GM21367 (cell line): ENCODE measurements around the gene CTIF.

ENCODE experiments used
- ATAC-seq: cut with Tn5 transposase; IDR thresholded peaks from one replicate; pipeline ENCODE4 v1.9.1; 2021; ENCODE audit not compliant: unreplicated experiment

Gene CTIF

GRCh38 chr18:48781988-48782363 is 243.1 kb downstream of the CTIF start:
- ATAC-seq, result no peak

GRCh38 chr18:48782381-48782861 is 243.6 kb downstream of the CTIF start:
- no peak for ATAC-seq

- ATAC-seq, result no peak
These were observed 245.0 kb downstream of the CTIF start for GRCh38 chr18:48783616-48784520.

GRCh38 chr18:48784656-48785055 is 245.8 kb downstream of the CTIF start:
- ATAC-seq, result peak; percentile 26

GRCh38 chr18:48785091-48785614 is 246.3 kb downstream of the CTIF start:
- peak; percentile 74 for ATAC-seq

DNA sequence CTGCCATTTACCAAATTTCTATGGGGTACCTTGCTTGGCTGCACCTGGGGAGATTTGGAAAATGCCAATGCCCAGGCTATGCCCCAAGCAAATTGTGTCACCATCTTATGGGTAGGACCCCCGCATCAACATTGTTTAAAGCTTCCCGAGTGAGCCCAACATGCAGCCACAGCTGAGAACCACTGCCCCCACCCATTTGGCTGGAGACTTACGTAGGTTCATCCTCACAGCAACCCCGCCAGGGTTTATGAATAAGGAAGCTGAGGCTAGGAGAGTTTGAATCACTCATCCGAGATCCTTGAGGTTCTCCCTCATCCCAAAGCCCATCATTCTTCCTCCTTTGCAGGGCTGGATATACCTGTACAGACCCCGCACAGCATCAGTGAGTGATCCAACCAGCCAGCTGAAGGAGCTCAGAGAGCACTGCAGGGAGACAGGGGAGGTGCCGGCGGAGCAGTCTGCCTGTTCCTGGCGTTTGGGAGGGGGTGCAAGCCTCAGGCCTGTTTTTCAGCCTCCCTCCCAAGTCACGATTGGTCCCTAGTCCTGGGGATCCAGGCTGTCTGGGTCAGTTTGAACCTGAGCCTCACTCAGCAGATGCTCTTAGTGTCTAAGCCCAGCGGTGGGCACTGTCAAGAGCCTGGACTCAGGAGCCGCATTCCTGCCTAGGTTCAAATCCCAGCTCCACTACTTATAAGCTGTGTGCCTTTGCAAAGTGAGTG is 247.1 kb downstream of the CTIF start:
- ATAC-seq, result no peak

GRCh38 chr18:48786455-48787202 is 247.8 kb downstream of the CTIF start:
- ATAC-seq, result no peak

GRCh38 chr18:48787203-48788151 is 248.6 kb downstream of the CTIF start:
- no peak for ATAC-seq

DNA sequence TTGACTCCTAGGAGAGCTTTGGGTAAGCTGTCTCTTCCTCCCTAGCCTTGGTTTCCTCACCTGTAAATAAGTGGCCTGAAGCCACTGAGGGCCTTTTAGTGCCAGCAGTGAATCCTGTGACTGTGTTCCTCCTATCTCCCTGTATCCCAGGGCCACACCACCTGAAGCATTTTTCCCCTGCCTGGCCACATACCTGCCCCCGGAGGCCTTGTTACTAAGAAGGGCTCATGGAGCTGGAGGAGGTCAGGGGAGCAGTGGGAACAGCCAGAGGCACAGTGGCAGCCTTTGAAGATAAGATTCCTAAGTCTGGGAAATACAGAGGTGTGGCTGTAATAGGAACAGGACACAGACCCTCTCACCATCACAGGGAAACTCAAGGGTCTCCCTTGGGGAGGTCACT is 249.5 kb downstream of the CTIF start:
- no peak for ATAC-seq

DNA sequence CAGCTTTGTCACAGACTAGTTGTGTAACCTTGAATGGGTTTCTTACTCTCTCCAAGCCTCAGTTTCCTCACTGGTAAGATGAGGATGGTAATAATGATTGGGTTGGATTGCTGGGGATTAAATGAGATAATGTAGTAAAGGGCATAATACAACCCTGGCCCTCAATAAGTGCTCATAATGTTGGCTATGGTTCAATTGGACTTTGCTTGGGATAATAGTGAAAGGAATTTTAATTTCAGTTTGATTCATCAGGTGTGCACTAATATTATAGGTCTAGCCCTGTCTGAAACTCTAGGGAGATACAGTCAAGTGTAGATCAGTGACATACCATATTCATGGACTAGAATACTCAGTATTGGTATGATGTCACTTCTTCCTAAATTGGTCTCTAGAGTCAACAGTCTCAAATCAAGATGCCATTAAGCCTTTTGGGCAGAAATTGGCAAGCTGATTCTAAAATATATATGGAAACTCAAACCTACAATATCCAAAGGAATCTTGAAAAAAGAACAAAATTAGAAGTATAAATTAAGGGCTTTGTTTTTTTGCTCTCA is 250.5 kb downstream of the CTIF start:
- no peak for ATAC-seq

DNA sequence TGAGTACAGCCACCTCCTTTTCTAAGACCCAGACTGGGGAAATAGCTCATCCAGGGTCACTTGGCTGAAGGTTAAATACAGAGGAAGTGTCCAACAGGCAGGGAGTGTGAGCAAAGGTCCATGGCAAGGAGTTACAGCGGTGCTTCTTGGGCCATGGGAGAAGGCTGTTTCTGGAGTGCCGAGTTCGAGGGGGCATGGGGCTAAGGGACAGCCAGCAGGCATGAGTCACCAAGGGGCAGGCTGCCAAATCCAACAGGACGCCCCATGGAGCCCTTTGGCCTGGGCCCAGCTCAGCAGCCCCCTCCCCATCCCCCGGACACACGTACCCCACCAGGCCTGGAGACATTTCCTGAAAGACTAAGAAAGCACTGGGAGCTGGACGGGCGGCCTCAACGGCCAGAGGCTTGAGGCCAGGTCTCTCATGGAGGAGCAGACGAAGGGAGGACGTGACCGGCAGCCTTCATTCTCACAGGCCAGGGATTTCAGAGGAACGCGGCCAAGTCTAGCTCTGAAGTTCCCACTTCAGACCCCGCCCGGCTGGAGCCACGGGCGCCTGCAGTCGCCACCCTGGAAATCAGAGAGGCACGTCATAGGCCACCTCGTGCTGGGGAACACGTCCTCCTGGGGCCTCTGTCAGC is 251.5 kb downstream of the CTIF start:
- ATAC-seq, result no peak

GRCh38 chr18:48790869-48791635 is 252.2 kb downstream of the CTIF start:
- no peak for ATAC-seq

DNA sequence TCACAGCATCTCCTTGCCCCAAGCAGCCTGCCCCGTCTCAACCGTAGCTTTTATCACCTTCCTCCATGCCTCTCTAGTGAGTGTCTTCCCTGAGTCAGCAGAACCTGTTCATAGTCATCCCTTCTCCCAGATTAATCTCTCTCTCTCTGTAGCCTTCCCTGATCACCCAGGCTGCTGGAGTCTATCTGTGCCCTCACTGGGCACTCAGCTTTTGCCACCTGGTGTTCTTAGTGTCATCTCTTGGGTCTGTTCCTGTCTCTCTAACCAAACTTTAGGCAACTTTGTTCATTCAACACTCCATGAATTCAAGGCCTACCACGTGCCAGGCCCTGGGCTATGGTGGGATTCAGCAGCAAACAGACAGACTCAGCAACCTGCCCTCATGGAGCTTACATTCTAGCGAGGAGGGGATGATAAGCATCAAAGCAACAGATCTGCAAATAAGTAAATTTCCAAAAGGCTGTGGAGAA is 252.8 kb downstream of the CTIF start:
- no peak for ATAC-seq

DNA sequence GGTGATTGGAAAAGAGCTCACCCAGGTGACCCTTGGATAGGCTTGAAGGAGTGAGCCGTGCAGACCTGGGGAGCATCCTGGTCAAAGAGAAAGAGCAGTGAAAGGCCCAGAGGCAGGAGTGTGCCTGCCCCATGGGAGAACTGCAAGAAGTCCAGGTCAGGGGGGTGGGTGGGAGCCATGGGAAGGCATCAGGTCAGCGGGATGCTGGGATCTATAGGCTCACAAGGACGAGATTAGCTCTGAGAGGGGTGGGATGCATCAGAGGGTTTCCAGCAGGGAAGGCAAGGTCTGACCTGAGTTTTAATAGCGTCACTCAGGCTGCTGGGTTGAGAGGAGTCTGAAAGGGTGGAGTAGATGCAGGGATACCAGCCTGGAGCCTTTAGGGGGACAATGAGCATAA is 253.3 kb downstream of the CTIF start:
- ATAC-seq, result no peak

- no peak for ATAC-seq
These were observed 254.0 kb downstream of the CTIF start for GRCh38 chr18:48792611-48793380.

DNA sequence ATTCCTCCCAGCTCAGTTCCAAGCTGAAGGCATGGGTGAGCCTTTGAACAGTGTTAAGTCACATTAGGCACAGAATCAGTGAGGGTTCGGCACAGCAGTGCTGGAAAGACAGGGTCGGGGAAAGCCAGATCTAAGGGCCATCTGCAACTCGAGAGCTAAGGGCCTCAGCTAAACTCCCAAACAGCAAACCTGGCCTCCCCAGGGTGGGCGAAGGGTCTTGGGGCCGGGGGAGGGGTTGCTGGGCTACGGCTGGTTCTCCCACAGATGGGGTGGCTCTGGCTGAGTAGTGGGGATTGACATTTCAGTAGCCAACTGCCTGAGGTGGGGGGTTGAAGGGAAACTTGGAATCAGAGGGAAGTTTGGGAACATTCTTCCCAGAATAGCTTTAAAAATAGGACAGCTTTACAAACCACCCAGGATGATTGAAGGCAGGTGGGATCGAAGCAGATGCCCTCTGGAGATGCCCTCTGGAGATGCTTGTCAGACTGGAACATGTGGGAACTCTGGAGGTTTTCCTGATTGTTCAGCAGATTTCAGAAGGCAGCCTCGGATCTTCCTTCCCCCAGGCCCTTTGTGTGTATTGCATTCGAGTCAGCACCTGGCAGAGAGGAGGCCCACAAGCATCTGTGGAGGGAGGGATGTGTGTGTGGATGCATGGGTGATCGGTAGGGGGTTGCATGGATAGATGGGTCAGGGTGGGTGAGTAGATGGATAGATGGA is 255.6 kb downstream of the CTIF start:
- no peak for ATAC-seq

DNA sequence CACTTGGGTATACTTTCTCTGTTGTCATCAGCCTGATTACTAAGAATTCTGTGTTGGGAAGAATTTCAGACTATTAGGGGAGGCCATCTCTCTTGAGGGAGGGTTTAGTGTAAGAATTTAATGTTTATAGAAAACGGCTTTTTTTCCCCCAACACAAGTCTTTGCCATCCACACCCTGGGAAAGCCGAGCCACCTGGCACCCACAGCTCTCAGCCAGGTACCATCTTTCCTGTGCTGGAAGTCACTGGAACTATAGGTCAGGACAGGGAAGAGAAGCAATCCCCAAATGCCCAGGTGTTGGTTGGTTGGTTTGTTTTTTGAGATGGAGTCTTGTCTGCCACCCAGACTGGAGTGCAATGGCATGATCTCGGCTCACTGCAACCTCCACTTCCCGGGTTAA is 256.9 kb downstream of the CTIF start:
- ATAC-seq, result no peak
